HK-2 (cell line): ENCODE results near the gene GPR153.
A peak's percentile ranks its signal among the peaks of the same experiment; 100 is the strongest.

Source experiments
- DNase-seq: peaks from one replicate; pipeline ENCODE4 v3.0.0-alpha.2; 2018; ENCODE audit not compliant: unreplicated experiment

Gene GPR153

GRCh38 chr1:6200188-6200809 lies 60.6 kb downstream of the GPR153 start:
- DNase-seq: no peak

- peak; percentile 97 for DNase-seq
These were observed 61.4 kb downstream of the GPR153 start, which contains the start of gene RPL22 for GRCh38 chr1:6199298-6200187. RPL22 (minus strand) TSS chr1:6199595; CDS start chr1:6199573, 22 bp downstream.

- no peak for DNase-seq
These were observed 62.1 kb downstream of the GPR153 start for GRCh38 chr1:6198646-6199297.

GRCh38 chr1:6197746-6198427 lies 63.0 kb downstream of the GPR153 start:
- DNase-seq: no peak
